Hepatic stellate cell (primary cell): Measurements from ENCODE around the gene PHLDA3.

ENCODE experiments used
- DNase-seq: peaks from one replicate; pipeline ENCODE4 v3.0.0; 2011; ENCODE audit warnings: low spot score

Gene PHLDA3

GRCh38 chr1:201429736-201430501, 39.1 kb downstream of the PHLDA3 start:
- DNase-seq = no peak

GRCh38 chr1:201427963-201428362, 41.0 kb downstream of the PHLDA3 start:
- no peak for DNase-seq

- no peak for DNase-seq
Measured at GRCh38 chr1:201426479-201427310, 42.3 kb downstream of the PHLDA3 start.

GRCh38 chr1:201424146-201424545, 44.8 kb downstream of the PHLDA3 start:
- DNase-seq = no peak

- no peak for DNase-seq
Measured at GRCh38 chr1:201423655-201424054, 45.3 kb downstream of the PHLDA3 start.

GRCh38 chr1:201422436-201423030, 46.5 kb downstream of the PHLDA3 start:
- DNase-seq = no peak

- no peak for DNase-seq
Measured at GRCh38 chr1:201422026-201422425, 47.0 kb downstream of the PHLDA3 start.

GRCh38 chr1:201421041-201421440, 47.9 kb downstream of the PHLDA3 start:
- DNase-seq = no peak

- no peak for DNase-seq
Measured at GRCh38 chr1:201420608-201421002, 48.4 kb downstream of the PHLDA3 start.

GRCh38 chr1:201419746-201420607, 49.0 kb downstream of the PHLDA3 start:
- DNase-seq = no peak

- no peak for DNase-seq
Measured at GRCh38 chr1:201419256-201419655, 49.7 kb downstream of the PHLDA3 start.

GRCh38 chr1:201418461-201418860, 50.5 kb downstream of the PHLDA3 start:
- no peak for DNase-seq
